ENCODE measurements around the gene LRRC4C. TPM values are rescaled to one million over a fixed set of nuclear protein-coding genes. Genes with fewer than 3 reads are reported as not detected.
A peak's percentile ranks its signal among the peaks of the same experiment; 100 is the strongest.

Gene LRRC4C
- total RNA-seq, 1 experiment from 2014 or later: 0.13 TPM

DNA sequence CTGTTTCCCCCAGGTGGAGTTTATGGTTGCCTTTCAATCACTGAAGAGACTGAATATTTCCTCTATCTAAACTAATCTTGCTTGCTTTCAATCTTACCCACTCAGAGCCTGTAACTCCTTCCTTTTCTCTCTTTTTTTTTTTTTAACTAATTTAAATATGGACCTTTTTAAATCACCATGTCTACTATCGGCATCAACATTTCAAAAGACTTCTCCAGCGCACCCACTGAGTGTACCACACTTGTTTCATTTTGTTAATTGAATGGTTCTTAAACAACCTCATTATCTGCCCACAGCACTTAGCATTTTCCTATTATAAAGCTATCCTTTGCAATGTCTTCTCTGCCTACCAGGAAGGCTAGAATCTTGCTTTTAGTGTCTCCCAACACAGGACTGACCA is 1212.5 kb downstream of the LRRC4C start:
- no peak for DNase-seq
- H2AFZ ChIP-seq (ENCODE audit: low read length): no peak overlapping the region
- WGBS (ENCODE audit: extremely low coverage, insufficient read length, low lambda C conversion rate): no CpG with 5 or more reads among the region's 2 CpGs

More for the DNA sequence above, 1212.5 kb downstream of the LRRC4C start:
- no peak overlapping the region for H3K4ac ChIP-seq (ENCODE audit: low read depth, low read length)
- TF ChIP-seq, protein P1, sequence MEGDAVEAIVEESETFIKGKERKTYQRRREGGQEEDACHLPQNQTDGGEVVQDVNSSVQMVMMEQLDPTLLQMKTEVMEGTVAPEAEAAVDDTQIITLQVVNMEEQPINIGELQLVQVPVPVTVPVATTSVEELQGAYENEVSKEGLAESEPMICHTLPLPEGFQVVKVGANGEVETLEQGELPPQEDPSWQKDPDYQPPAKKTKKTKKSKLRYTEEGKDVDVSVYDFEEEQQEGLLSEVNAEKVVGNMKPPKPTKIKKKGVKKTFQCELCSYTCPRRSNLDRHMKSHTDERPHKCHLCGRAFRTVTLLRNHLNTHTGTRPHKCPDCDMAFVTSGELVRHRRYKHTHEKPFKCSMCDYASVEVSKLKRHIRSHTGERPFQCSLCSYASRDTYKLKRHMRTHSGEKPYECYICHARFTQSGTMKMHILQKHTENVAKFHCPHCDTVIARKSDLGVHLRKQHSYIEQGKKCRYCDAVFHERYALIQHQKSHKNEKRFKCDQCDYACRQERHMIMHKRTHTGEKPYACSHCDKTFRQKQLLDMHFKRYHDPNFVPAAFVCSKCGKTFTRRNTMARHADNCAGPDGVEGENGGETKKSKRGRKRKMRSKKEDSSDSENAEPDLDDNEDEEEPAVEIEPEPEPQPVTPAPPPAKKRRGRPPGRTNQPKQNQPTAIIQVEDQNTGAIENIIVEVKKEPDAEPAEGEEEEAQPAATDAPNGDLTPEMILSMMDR (conservative IDR thresholded peaks at IDR 0.05): no peak
- no peaks in the 10 kb centered on the region for H3K79me1 ChIP-seq (ENCODE audit: insufficient read depth, low read depth, low read length, poor library complexity, severe bottlenecking)
- peaks cover 22 to 24% of the 10 kb centered on the region in 2 experiments for H3K4me1 Mint-ChIP-seq
- H3K14ac ChIP-seq (ENCODE audit: insufficient read depth, low read length): no peak overlapping the region
- no peaks in the 10 kb centered on the region for H3K9me3 ChIP-seq (ENCODE audit: control insufficient read depth, low read depth, low read length)
- peak overlapping the region; percentile 7 to 38; a peak in 4 of 5 replicates for H3K4me3 Mint-ChIP-seq
- H2BK15ac ChIP-seq (ENCODE audit: low read depth, low read length): no peak overlapping the region
- H3K36me3 Mint-ChIP-seq (ENCODE audit: insufficient read depth in 1 of 3, low read depth in 3 of 3): no peaks in the 10 kb centered on the region; a peak in 1 of 7 replicates
- peak overlapping the region; percentile 19 for H3K4me2 ChIP-seq (ENCODE audit: insufficient read depth, insufficient read length, low read length)
- H4K8ac ChIP-seq (replicated peaks; ENCODE audit: insufficient read length, low read depth, low read length): no peak overlapping the region
- no peak overlapping the region for H4K91ac ChIP-seq (ENCODE audit: insufficient read length, low read depth, low read length)
- H3K27ac Mint-ChIP-seq: peak overlapping the region in 1 of 3 experiments; percentile 64; a peak in 2 of 7 replicates
- H2BK5ac ChIP-seq (ENCODE audit: insufficient read length, low read length): no peak overlapping the region
- H3K27ac ChIP-seq (ENCODE audit: insufficient read length, low read depth, low read length): no peak overlapping the region
- H4K20me1 ChIP-seq (ENCODE audit: control insufficient read depth, insufficient read depth, insufficient read length): no peaks in the 10 kb centered on the region
- H2AK5ac ChIP-seq (ENCODE audit: insufficient read length, low read length): no peak overlapping the region
- H4K5ac ChIP-seq (ENCODE audit: insufficient read length, low read depth, low read length): no peak overlapping the region
- no peak overlapping the region for H3T11ph ChIP-seq (ENCODE audit: low read length)
- peaks cover 13% of the 10 kb centered on the region for H3K27me3 Mint-ChIP-seq (ENCODE audit: low read depth)
- H3K18ac ChIP-seq (ENCODE audit: insufficient read length, low read depth, low read length): no peak overlapping the region
- no peak overlapping the region for H3K56ac ChIP-seq (ENCODE audit: insufficient read length, low read depth, low read length)
- no peaks in the 10 kb centered on the region; a peak in 1 of 5 replicates for H3K9me3 Mint-ChIP-seq
- H3K9ac ChIP-seq (ENCODE audit: extremely low read depth, insufficient read length, low read length): no peak overlapping the region
- H3K23ac ChIP-seq (ENCODE audit: insufficient read length, low read depth, low read length): no peak overlapping the region
- no peaks in the 10 kb centered on the region for H3K79me2 ChIP-seq (ENCODE audit: insufficient read depth, low read length)
- H3K4me1 ChIP-seq (ENCODE audit: insufficient read depth, low read length): peaks cover 6% of the 10 kb centered on the region; the same call in 1 of the 2 replicates
- peaks cover 2% of the 10 kb centered on the region; the same call in 1 of the 2 replicates for H3K27me3 ChIP-seq (ENCODE audit: insufficient read depth, low read length)
- no peak overlapping the region for H2BK120ac ChIP-seq (ENCODE audit: low read depth, low read length, poor library complexity, severe bottlenecking)
- H2BK20ac ChIP-seq (ENCODE audit: low read depth, low read length, poor library complexity, severe bottlenecking): no peak overlapping the region
- no peaks in the 10 kb centered on the region for H3K23me2 ChIP-seq (ENCODE audit: insufficient read length, low read depth, low read length, poor library complexity, severe bottlenecking)
- no peak overlapping the region for H2BK12ac ChIP-seq (ENCODE audit: insufficient read length, low read depth, low read length)

Data from H9 (cell line).